Erythroblast (primary cell): ENCODE results near the gene PPP1R3E.

Source experiments
- GATA1 ChIP-seq: IDR thresholded peaks from 2 replicates; pipeline ENCODE4 v1.6.1; 2011; ENCODE audit warnings: low read depth, mild to moderate bottlenecking, control low read depth, low read length, moderate library complexity
- POLR2A ChIP-seq: IDR thresholded peaks from 2 replicates; pipeline ENCODE4 v1.6.1; 2011; ENCODE audit warnings: mild to moderate bottlenecking, low read length

- TF ChIP-seq POLR2A = no peak
- TF ChIP-seq GATA1 = no peak
Observed at GRCh38 chr14:23300687-23301223, 1.9 kb downstream of the PPP1R3E start.
